Neuronal stem cell (in vitro differentiated cells): Measurements from ENCODE around the gene KRT78.

Experiments
- DNase-seq: peaks from one replicate; pipeline ENCODE4 v3.0.0-alpha.2; 2013; ENCODE audit warnings: low spot score
- H2AFZ ChIP-seq: one replicate; pipeline ENCODE4 v1.6.1; 2013; ENCODE audit warnings: mild to moderate bottlenecking, low read length, inconsistent platforms
- H2AK5ac ChIP-seq: 2 replicates; pipeline ENCODE4 v1.6.1; 2013; ENCODE audit warnings: low read depth, mild to moderate bottlenecking, inconsistent platforms, low read length, moderate library complexity, mixed read lengths
- H2BK120ac ChIP-seq: 2 replicates; pipeline ENCODE4 v1.6.1; 2013; ENCODE audit warnings: low read depth, mild to moderate bottlenecking, inconsistent platforms, low read length, moderate library complexity, mixed read lengths
- H2BK12ac ChIP-seq: one replicate; pipeline ENCODE4 v1.6.1; 2013; ENCODE audit warnings: low read length, inconsistent platforms
- H2BK15ac ChIP-seq: 2 replicates; pipeline ENCODE4 v1.6.1; 2013; ENCODE audit warnings: mild to moderate bottlenecking, low read length, inconsistent platforms, mixed read lengths
- H2BK5ac ChIP-seq: one replicate; pipeline ENCODE4 v1.6.1; 2013; ENCODE audit warnings: inconsistent platforms, mild to moderate bottlenecking, low read length, moderate library complexity
- H3K14ac ChIP-seq: one replicate; pipeline ENCODE4 v1.6.1; 2013; ENCODE audit warnings: low read length, inconsistent platforms
- H3K18ac ChIP-seq: 2 replicates; pipeline ENCODE4 v1.6.1; 2013; ENCODE audit warnings: low read length, inconsistent platforms
- H3K23ac ChIP-seq: 2 replicates; pipeline ENCODE4 v1.6.1; 2013; ENCODE audit warnings: low read depth, mild to moderate bottlenecking, mixed read lengths, low read length, inconsistent platforms; ENCODE audit not compliant: poor library complexity
- H3K27ac ChIP-seq: replicated peaks from 3 replicates; pipeline ENCODE4 v1.5.1; 2013; ENCODE audit warnings: low read length, inconsistent platforms
- H3K27me3 ChIP-seq, 3 experiments: 2 replicates each; pipeline ENCODE4 v1.6.1; 2013; ENCODE audit warnings: low read length in 3 of 3, mild to moderate bottlenecking in 2 of 3, inconsistent platforms in 1 of 3, low read depth in 1 of 3, mixed read lengths in 1 of 3, moderate library complexity in 1 of 3; ENCODE audit not compliant: control insufficient read depth in 3 of 3, insufficient read depth in 3 of 3
- H3K36me3 ChIP-seq, 2 donors: replicated peaks in 1 of 2; 2 replicates each; pipeline ENCODE4 v1.6.1; 2013; ENCODE audit warnings: low read length in 2 of 2; ENCODE audit not compliant: control insufficient read depth in 2 of 2, insufficient read depth in 2 of 2
- H3K4ac ChIP-seq: 2 replicates; pipeline ENCODE4 v1.6.1; 2013; ENCODE audit warnings: inconsistent platforms, mild to moderate bottlenecking, low read length, moderate library complexity
- H3K4me1 ChIP-seq, 2 donors: 1 replicate in 1 of 2; 2 replicates in 1 of 2; pipeline ENCODE4 v1.6.1; 2013; ENCODE audit warnings: low read length in 2 of 2, low read depth in 1 of 2; ENCODE audit not compliant: control insufficient read depth in 2 of 2, insufficient read depth in 1 of 2
- H3K4me2 ChIP-seq: one replicate; pipeline ENCODE4 v1.6.1; 2013; ENCODE audit warnings: mild to moderate bottlenecking, low read length, inconsistent platforms; ENCODE audit not compliant: insufficient read depth, poor library complexity, severe bottlenecking
- H3K4me3 ChIP-seq, 2 donors: 2 replicates each; pipeline ENCODE4 v1.5.1; 2013; ENCODE audit warnings: low read length in 2 of 2, mild to moderate bottlenecking in 2 of 2, inconsistent platforms in 1 of 2, moderate library complexity in 1 of 2
- H3K79me1 ChIP-seq: one replicate; pipeline ENCODE4 v1.6.1; 2013; ENCODE audit warnings: low read depth, mild to moderate bottlenecking, inconsistent platforms, low read length, moderate library complexity
- H3K9ac ChIP-seq: one replicate; pipeline ENCODE4 v1.6.1; 2013; ENCODE audit warnings: mild to moderate bottlenecking, low read depth, low read length, inconsistent platforms; ENCODE audit not compliant: poor library complexity
- H3K9me3 ChIP-seq, 2 donors: replicated peaks in 1 of 2; 2 replicates each; pipeline versions ENCODE3 to v1.6.1; 2013; ENCODE audit warnings: low read length in 2 of 2, mild to moderate bottlenecking in 2 of 2, inconsistent platforms in 1 of 2, low read depth in 1 of 2, mixed read lengths in 1 of 2, moderate library complexity in 1 of 2; ENCODE audit not compliant: control insufficient read depth in 2 of 2, insufficient read depth in 1 of 2
- H4K8ac ChIP-seq: one replicate; pipeline ENCODE4 v1.6.1; 2013; ENCODE audit warnings: low read depth, mild to moderate bottlenecking, inconsistent platforms, low read length, moderate library complexity
- H4K91ac ChIP-seq: one replicate; pipeline ENCODE4 v1.6.1; 2013; ENCODE audit warnings: low read length, low read depth, mild to moderate bottlenecking, inconsistent platforms; ENCODE audit not compliant: poor library complexity
- WGBS, 2 donors: extraction: QIAGEN DNeasy Blood & Tissue Kit; methylation state at CpG; one replicate each; pipeline ENCODE4 v1.1.7; 2013; ENCODE audit warnings: missing lambda C conversion rate in 2 of 2, mixed read lengths in 1 of 2; ENCODE audit not compliant: insufficient read length in 2 of 2, insufficient replicate concordance in 1 of 2; ENCODE audit errors: extremely low coverage in 2 of 2; 5-methylcytosine and 5-hydroxymethylcytosine counted together

The KRT78 gene

GRCh38 chr12:52872644-52873389, 24.0 kb upstream of the KRT78 start:
- no peaks in the 10 kb centered on the region for H3K79me1 ChIP-seq
- no peaks in the 10 kb centered on the region for H3K9me3 ChIP-seq
- WGBS, 2 donors = no CpG with 5 or more reads among the region's 13 CpGs
- H2BK120ac ChIP-seq = no peak overlapping the region
- peak overlapping the region; percentile 57 for H3K23ac ChIP-seq
- H3K36me3 ChIP-seq = no peaks in the 10 kb centered on the region
- no peak overlapping the region for H3K18ac ChIP-seq
- H2BK15ac ChIP-seq = no peak overlapping the region
- no peak overlapping the region for H4K8ac ChIP-seq
- H3K14ac ChIP-seq = no peak overlapping the region
- H3K9ac ChIP-seq = no peak overlapping the region
- H2AK5ac ChIP-seq = peak overlapping the region; percentile 41
- no peak overlapping the region for H4K91ac ChIP-seq
- H3K4me3 ChIP-seq = no peak overlapping the region
- H2AFZ ChIP-seq = no peak overlapping the region
- H3K4me2 ChIP-seq = no peak overlapping the region
- H3K4ac ChIP-seq = no peak overlapping the region
- no peak overlapping the region for H2BK5ac ChIP-seq
- H3K4me1 ChIP-seq = peaks cover 0 to 12% of the 10 kb centered on the region in 2 donors
- H3K27ac ChIP-seq = no peak overlapping the region
- no peak for DNase-seq
- H2BK12ac ChIP-seq = no peak overlapping the region
- peaks cover 0 to 55% (median 10%) of the 10 kb centered on the region in 3 experiments for H3K27me3 ChIP-seq

GRCh38 chr12:52871291-52872039, 22.7 kb upstream of the KRT78 start:
- Histone ChIP-seq H3K9me3 (no peaks in the 10 kb centered on the region), H3K27me3 (peaks cover 0 to 46% (median 10%) of the 10 kb centered on the region in 3 experiments), H3K4me1 (peaks cover 0 to 14% of the 10 kb centered on the region in 2 donors), H3K4me2 (no peak overlapping the region), H3K23ac (no peak overlapping the region), H2BK12ac (peak overlapping the region; percentile 50), H3K9ac (no peak overlapping the region), H3K18ac (no peak overlapping the region), H3K4ac (no peak overlapping the region), H3K27ac (no peak overlapping the region), H2BK120ac (no peak overlapping the region), H2AFZ (no peak overlapping the region), H3K4me3 (no peak overlapping the region), H3K36me3 (no peaks in the 10 kb centered on the region), H3K79me1 (no peaks in the 10 kb centered on the region), H2AK5ac (no peak overlapping the region), H2BK15ac (no peak overlapping the region), H2BK5ac (no peak overlapping the region), H3K14ac (no peak overlapping the region), H4K91ac (no peak overlapping the region), H4K8ac (no peak overlapping the region)
- no peak for DNase-seq
- no CpG with 5 or more reads among the region's 9 CpGs for WGBS, 2 donors

GRCh38 chr12:52870361-52871290, 21.8 kb upstream of the KRT78 start:
- no peak overlapping the region for H3K4ac ChIP-seq
- peak overlapping the region; percentile 25 for H3K23ac ChIP-seq
- no peak overlapping the region for H2AFZ ChIP-seq
- no CpG with 5 or more reads among the region's 14 CpGs for WGBS, 2 donors
- H4K8ac ChIP-seq = no peak overlapping the region
- H3K36me3 ChIP-seq = no peaks in the 10 kb centered on the region
- peak overlapping the region; percentile 10 for H2BK5ac ChIP-seq
- H2BK12ac ChIP-seq = peak overlapping the region; percentile 50
- no peak overlapping the region for H2BK120ac ChIP-seq
- no peak overlapping the region for H3K9ac ChIP-seq
- H2BK15ac ChIP-seq = no peak overlapping the region
- H3K18ac ChIP-seq = peak overlapping the region; percentile 80
- H3K4me1 ChIP-seq = peaks cover 0 to 14% of the 10 kb centered on the region in 2 donors
- no peak overlapping the region for H3K4me2 ChIP-seq
- H3K9me3 ChIP-seq = no peaks in the 10 kb centered on the region
- no peak overlapping the region for H3K27ac ChIP-seq
- H4K91ac ChIP-seq = no peak overlapping the region
- H3K4me3 ChIP-seq = no peak overlapping the region
- H3K27me3 ChIP-seq = peaks cover 0 to 38% (median 10%) of the 10 kb centered on the region in 3 experiments
- DNase-seq = peak; percentile 69
- no peak overlapping the region for H3K14ac ChIP-seq
- H2AK5ac ChIP-seq = no peak overlapping the region
- H3K79me1 ChIP-seq = no peaks in the 10 kb centered on the region
